AG10803 (cell line): ENCODE measurements around the gene FTSJ3.

Experiments used
- DNase-seq: peaks from one replicate; pipeline ENCODE4 v3.0.0; 2010; ENCODE audit warnings: low read depth
- H3K4me3 ChIP-seq: 2 replicates; pipeline ENCODE4 v1.5.1; 2011; ENCODE audit warnings: mild to moderate bottlenecking, low read length, control low read depth
- TF ChIP-seq, protein P1 (sequence below): conservative IDR thresholded peaks from 2 replicates; pipeline ENCODE4 v1.5.1; 2011; ENCODE audit warnings: mild to moderate bottlenecking, low read length, control low read depth, inconsistent platforms

Gene FTSJ3

GRCh38 chr17:63772801-63773271, 54.6 kb downstream of the FTSJ3 start:
- TF ChIP-seq, protein P1, sequence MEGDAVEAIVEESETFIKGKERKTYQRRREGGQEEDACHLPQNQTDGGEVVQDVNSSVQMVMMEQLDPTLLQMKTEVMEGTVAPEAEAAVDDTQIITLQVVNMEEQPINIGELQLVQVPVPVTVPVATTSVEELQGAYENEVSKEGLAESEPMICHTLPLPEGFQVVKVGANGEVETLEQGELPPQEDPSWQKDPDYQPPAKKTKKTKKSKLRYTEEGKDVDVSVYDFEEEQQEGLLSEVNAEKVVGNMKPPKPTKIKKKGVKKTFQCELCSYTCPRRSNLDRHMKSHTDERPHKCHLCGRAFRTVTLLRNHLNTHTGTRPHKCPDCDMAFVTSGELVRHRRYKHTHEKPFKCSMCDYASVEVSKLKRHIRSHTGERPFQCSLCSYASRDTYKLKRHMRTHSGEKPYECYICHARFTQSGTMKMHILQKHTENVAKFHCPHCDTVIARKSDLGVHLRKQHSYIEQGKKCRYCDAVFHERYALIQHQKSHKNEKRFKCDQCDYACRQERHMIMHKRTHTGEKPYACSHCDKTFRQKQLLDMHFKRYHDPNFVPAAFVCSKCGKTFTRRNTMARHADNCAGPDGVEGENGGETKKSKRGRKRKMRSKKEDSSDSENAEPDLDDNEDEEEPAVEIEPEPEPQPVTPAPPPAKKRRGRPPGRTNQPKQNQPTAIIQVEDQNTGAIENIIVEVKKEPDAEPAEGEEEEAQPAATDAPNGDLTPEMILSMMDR = no peak
- DNase-seq = peak; percentile 25

More at GRCh38 chr17:63772801-63773271, 54.6 kb downstream of the FTSJ3 start:
- peak overlapping the region; percentile 94 for H3K4me3 ChIP-seq
